M059J (cell line): ENCODE results near the gene HSPBP1. TPM values are rescaled to one million over a fixed set of nuclear protein-coding genes. Genes with fewer than 3 reads are reported as not detected.
A peak's percentile ranks its signal among the peaks of the same experiment; 100 is the strongest.

Experiments
- DNase-seq: peaks from one replicate; pipeline ENCODE4 v3.0.0-alpha.2; 2012; ENCODE audit warnings: low read depth
- total RNA-seq: library from RNA; depleted of rRNA; stranded (reverse); fragments of >200 nt; shearing (Covaris generic); gene quantifications from 2 replicates; pipeline ENCODE4 v1.2.3, GENCODE V29; 2014

The HSPBP1 gene
- total RNA-seq, 1 experiment from 2014 or later: 37.2 TPM

- DNase-seq: no peak
Observed at GRCh38 chr19:55275851-55276719, 3.8 kb downstream of the HSPBP1 start.

GRCh38 chr19:55273978-55274707, 5.8 kb downstream of the HSPBP1 start:
- no peak for DNase-seq

- DNase-seq: no peak
Observed at GRCh38 chr19:55272142-55272541, 7.8 kb downstream of the HSPBP1 start.

- no peak for DNase-seq
Observed at GRCh38 chr19:55270172-55270942, 9.6 kb downstream of the HSPBP1 start.

GRCh38 chr19:55269299-55269698, 10.6 kb downstream of the HSPBP1 start:
- DNase-seq: no peak

GRCh38 chr19:55266840-55267239, 13.1 kb downstream of the HSPBP1 start:
- DNase-seq: no peak

- DNase-seq: no peak
Observed at GRCh38 chr19:55266404-55266803, 13.5 kb downstream of the HSPBP1 start.

GRCh38 chr19:55265723-55266386, 14.1 kb downstream of the HSPBP1 start:
- no peak for DNase-seq

- no peak for DNase-seq
Observed at GRCh38 chr19:55265173-55265572, 14.7 kb downstream of the HSPBP1 start.

- DNase-seq: no peak
Observed at GRCh38 chr19:55264531-55264930, 15.4 kb downstream of the HSPBP1 start.

- no peak for DNase-seq
Observed at GRCh38 chr19:55262359-55262758, 17.6 kb downstream of the HSPBP1 start.

GRCh38 chr19:55261671-55262126, 18.2 kb downstream of the HSPBP1 start:
- DNase-seq: no peak

GRCh38 chr19:55259540-55260210, 20.2 kb downstream of the HSPBP1 start:
- no peak for DNase-seq

GRCh38 chr19:55258828-55259539, 20.9 kb downstream of the HSPBP1 start, which contains the start of gene PPP6R1:
TSS of gene PPP6R1 (minus strand) at chr19:55259017. CDS start at chr19:55247103, 11,914 bp downstream.
- DNase-seq: peak; percentile 99

- no peak for DNase-seq
Observed at GRCh38 chr19:55258476-55258827, 21.5 kb downstream of the HSPBP1 start.

- peak; percentile 18 for DNase-seq
Observed at GRCh38 chr19:55257461-55258420, 22.2 kb downstream of the HSPBP1 start.

GRCh38 chr19:55256562-55257460, 23.1 kb downstream of the HSPBP1 start:
- no peak for DNase-seq
